H54 (cell line): Measurements from ENCODE around the gene GDF10.

Experiments used
- DNase-seq: peaks from one replicate; pipeline ENCODE4 v3.0.0; 2011; ENCODE audit warnings: low spot score, mixed read lengths; ENCODE audit not compliant: insufficient read length
- FAIRE-seq: peaks from 3 replicates; lab custom pipeline; 2011; peaks lifted over from hg19 to GRCh38; lab: Jason Lieb, UNC
- POLR2A ChIP-seq: IDR thresholded peaks from 2 replicates; pipeline ENCODE4 v1.6.1; 2011; ENCODE audit warnings: low read depth, mild to moderate bottlenecking, low read length

Gene GDF10

GRCh38 chr10:47260505-47261111, 39.4 kb upstream of the GDF10 start:
- no peak for TF ChIP-seq POLR2A
- no peak for DNase-seq
- no peak for FAIRE-seq

GRCh38 chr10:47261121-47261520, 38.9 kb upstream of the GDF10 start:
- DNase-seq, result no peak
- FAIRE-seq, result no peak
- TF ChIP-seq POLR2A, result no peak

- FAIRE-seq, result no peak
- TF ChIP-seq POLR2A, result no peak
- DNase-seq, result no peak
These were observed 38.4 kb upstream of the GDF10 start for GRCh38 chr10:47261556-47261955.

- FAIRE-seq (no peak), DNase-seq (no peak)
- TF ChIP-seq POLR2A, result no peak
These were observed 37.1 kb upstream of the GDF10 start for GRCh38 chr10:47262606-47263533.

GRCh38 chr10:47264797-47265281, 35.2 kb upstream of the GDF10 start:
- no peak for FAIRE-seq

GRCh38 chr10:47266602-47267001, 33.4 kb upstream of the GDF10 start:
- FAIRE-seq (no peak), DNase-seq (no peak)
- no peak for TF ChIP-seq POLR2A

More at GRCh38 chr10:47264797-47265281, 35.2 kb upstream of the GDF10 start:
- no peak for TF ChIP-seq POLR2A
- DNase-seq, result no peak

GRCh38 chr10:47268696-47269095, 31.3 kb upstream of the GDF10 start:
- FAIRE-seq (no peak), DNase-seq (no peak)
- TF ChIP-seq POLR2A, result no peak

- FAIRE-seq, result no peak
- no peak for DNase-seq
- TF ChIP-seq POLR2A, result no peak
These were observed 30.7 kb upstream of the GDF10 start for GRCh38 chr10:47269294-47269693.

GRCh38 chr10:47276071-47276470, 23.9 kb upstream of the GDF10 start:
- FAIRE-seq (no peak), DNase-seq (no peak)
- TF ChIP-seq POLR2A, result no peak

- TF ChIP-seq POLR2A, result no peak
- DNase-seq (no peak), FAIRE-seq (no peak)
These were observed 23.2 kb upstream of the GDF10 start for GRCh38 chr10:47276576-47277351.

GRCh38 chr10:47277352-47278151, 22.4 kb upstream of the GDF10 start:
- FAIRE-seq (no peak), DNase-seq (no peak)
- no peak for TF ChIP-seq POLR2A

- FAIRE-seq (no peak), DNase-seq (no peak)
- TF ChIP-seq POLR2A, result no peak
These were observed 21.9 kb upstream of the GDF10 start for GRCh38 chr10:47278152-47278473.

GRCh38 chr10:47278720-47279119, 21.3 kb upstream of the GDF10 start:
- FAIRE-seq, result no peak
- TF ChIP-seq POLR2A, result no peak
- DNase-seq, result no peak
